ENCODE results near the gene SREK1.

GRCh38 chr5:66213533-66213932, 69.4 kb downstream of the SREK1 start:
- TF ChIP-seq CTCF (conservative IDR thresholded peaks at IDR 0.05 in 1 of 2, IDR thresholded peaks at IDR 0.05 in 1 of 2; ENCODE audit: low read depth in 1 of 2, low read length in 2 of 2) (no peak), EZH2 (IDR thresholded peaks at IDR 0.05; ENCODE audit: low read length, missing control alignments) (no peak)

All from fibroblast of lung (primary cell).